Fibroblast of skin of right quadriceps (primary cell): ENCODE data around the gene HPCAL1.
A peak's percentile ranks its signal among the peaks of the same experiment; 100 is the strongest.
"Not testable (repeated sequence)": the region's sequence is repeated elsewhere in the genome, so short reads cannot be mapped to it uniquely, and the experiment has no call there.

Experiments
- DNase-seq: peaks from one replicate; pipeline ENCODE4 v3.0.0-alpha.2; 2013

The HPCAL1 gene

GRCh38 chr2:10302479-10303180, at the start of gene HPCAL1:
Gene HPCAL1 (plus strand): TSS chr2:10302904. CDS start chr2:10419758, 116,854 bp downstream.
- peak; percentile 82 for DNase-seq

GRCh38 chr2:10253596-10254372, 48.9 kb upstream of the HPCAL1 start:
- no peak for DNase-seq

GRCh38 chr2:10254373-10255188, 48.1 kb upstream of the HPCAL1 start:
- no peak for DNase-seq

GRCh38 chr2:10255189-10256030, 47.3 kb upstream of the HPCAL1 start:
- DNase-seq = no peak

GRCh38 chr2:10256031-10256514, 46.6 kb upstream of the HPCAL1 start:
- DNase-seq = no peak

- DNase-seq = no peak
These were observed 46.1 kb upstream of the HPCAL1 start for GRCh38 chr2:10256515-10257031.

- DNase-seq = no peak
These were observed 45.7 kb upstream of the HPCAL1 start for GRCh38 chr2:10257036-10257435.

GRCh38 chr2:10257500-10258147, 45.1 kb upstream of the HPCAL1 start:
- no peak for DNase-seq

- DNase-seq = no peak
These were observed 44.4 kb upstream of the HPCAL1 start for GRCh38 chr2:10258326-10258725.

- DNase-seq = no peak
These were observed 44.0 kb upstream of the HPCAL1 start for GRCh38 chr2:10258726-10259125.

GRCh38 chr2:10260130-10260529, 42.6 kb upstream of the HPCAL1 start:
- DNase-seq = no peak

- DNase-seq = not testable (repeated sequence)
These were observed 39.2 kb upstream of the HPCAL1 start for GRCh38 chr2:10263526-10263925.

GRCh38 chr2:10264506-10265328, 38.0 kb upstream of the HPCAL1 start:
- DNase-seq = no peak

GRCh38 chr2:10265329-10266132, 37.2 kb upstream of the HPCAL1 start:
- no peak for DNase-seq

GRCh38 chr2:10266133-10266620, 36.5 kb upstream of the HPCAL1 start:
- DNase-seq = peak; percentile 20

- DNase-seq = no peak
These were observed 35.7 kb upstream of the HPCAL1 start for GRCh38 chr2:10267036-10267435.

GRCh38 chr2:10267551-10268465, 34.9 kb upstream of the HPCAL1 start:
- DNase-seq = no peak

GRCh38 chr2:10269291-10269690, 33.4 kb upstream of the HPCAL1 start:
- DNase-seq = no peak
